HG03045 (cell line): ENCODE results near the gene SNN.

ENCODE experiments used
- ATAC-seq: cut with Tn5 transposase; IDR thresholded peaks from one replicate; pipeline ENCODE4 v1.9.1; 2021; ENCODE audit warnings: mild to moderate bottlenecking, moderate library complexity; ENCODE audit not compliant: unreplicated experiment

SNN gene

GRCh38 chr16:11677959-11678881 lies 10.0 kb downstream of the SNN start:
- ATAC-seq: no peak

DNA sequence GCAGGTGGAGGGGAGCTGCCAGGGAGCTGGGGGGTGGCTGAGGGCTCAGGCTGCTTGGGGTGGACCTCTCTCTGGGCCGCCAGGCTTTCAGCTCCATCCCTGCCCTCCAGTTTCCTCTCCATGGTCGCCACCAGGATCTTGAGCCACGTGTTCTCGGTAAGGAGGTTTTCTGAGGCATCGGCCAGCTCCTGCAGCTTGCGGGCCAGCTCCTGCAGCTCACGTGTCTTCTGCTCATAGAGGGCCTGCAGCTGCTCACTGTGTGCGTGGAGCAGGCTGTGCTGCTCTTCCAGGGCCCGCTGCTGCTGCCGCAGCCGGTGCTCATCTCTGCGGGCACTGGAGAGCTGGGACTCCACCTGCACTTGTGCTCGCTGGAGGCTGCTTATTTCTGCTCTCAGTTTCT lies 11.0 kb downstream of the SNN start:
- no peak for ATAC-seq

DNA sequence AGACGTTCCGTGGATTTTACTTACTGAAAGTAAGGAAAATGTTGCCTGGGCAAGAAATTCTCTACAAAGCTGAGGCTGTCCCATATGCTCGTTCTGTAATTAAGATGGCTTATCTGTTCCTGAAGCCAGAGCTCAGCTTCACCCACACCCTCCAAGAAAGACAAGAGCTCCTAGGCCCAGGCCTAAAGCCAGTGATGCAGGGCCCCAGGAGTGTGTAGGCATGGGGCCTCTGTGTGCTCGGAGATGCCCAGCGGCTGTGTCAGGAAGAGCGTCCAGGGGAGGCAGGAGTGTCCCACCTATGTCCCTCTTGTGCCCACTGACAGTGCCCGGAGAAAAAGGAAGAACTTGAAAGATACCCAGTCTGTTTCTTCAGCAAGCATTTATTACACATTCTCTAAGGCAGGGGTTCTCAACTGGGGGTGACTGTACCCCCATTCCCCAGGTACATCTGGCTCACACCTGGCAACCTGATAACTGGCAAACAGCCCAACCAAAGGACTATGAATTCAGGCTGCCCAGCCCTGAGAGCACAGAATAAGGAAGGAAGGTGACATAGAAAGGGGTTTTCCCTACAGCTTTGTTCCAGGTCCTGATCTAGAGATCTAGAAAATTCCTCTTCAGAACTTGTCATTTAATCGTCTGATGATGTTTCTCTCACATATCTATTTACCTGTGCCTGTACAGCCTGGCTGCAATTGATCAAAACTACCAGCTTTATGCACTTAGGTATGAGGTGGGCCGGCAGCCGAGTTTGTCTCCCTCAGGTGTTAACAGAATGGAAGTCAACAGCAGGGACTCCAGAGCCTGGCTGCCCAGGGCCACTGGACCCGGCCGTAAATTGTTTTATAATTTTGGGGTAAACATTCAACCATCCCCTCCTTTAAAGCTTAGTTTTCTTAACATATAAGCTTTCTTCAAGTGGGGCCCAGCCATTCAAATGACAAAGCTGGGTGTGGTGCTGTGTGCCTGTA lies 12.0 kb downstream of the SNN start:
- ATAC-seq: no peak

GRCh38 chr16:11681556-11681955 lies 13.3 kb downstream of the SNN start:
- no peak for ATAC-seq

DNA sequence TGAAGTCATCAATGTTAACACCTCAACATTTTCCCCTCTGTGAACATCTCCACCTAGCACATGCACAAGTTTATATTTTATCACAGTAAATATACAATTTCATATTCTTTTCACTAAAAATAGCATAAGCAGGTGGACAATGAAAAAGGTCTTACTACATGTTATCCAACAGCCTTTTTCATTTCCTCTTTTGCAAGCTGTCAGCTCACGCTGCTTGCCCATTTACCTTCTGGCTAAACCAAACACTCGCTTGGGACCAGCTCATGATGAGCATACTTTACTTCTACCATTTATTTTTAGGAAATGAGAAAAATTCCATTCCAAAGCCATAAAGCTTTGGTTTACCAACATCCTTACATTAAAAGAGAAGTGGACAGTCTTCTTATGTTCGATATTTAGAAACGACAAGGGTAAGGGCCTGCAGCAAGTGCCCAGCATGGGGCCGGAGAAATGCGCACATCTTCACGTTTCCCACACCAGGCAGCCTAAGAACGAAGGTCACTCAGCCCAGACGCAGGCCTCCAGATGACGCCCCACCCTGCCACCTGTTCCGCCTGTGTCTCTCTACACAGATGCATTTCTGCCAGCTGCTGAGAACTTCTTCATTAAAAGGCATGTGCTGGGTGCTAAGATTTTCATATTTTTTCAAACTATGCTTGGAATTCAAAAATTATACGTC lies 13.9 kb downstream of the SNN start:
- ATAC-seq: no peak

GRCh38 chr16:11682655-11683096 lies 14.4 kb downstream of the SNN start:
- ATAC-seq: no peak

DNA sequence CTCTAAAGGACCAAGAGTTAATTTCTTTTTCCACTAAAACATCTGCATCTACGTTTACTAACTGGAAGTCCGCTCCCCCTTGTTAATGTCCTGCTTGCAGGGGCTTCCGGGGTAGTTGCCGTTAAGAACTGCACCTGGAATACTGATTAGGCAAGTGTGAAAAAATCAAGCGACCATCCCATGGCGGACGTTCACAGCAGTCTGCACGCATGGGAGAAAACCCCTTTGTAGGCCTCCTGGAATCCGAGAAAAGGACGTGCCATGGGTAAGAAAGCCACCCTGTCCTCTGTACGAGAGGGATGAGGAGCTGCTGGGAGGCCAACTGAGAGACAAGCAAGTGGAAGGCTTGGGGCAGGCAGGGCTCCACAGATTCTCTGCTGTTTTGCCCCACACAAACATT lies 14.9 kb downstream of the SNN start:
- ATAC-seq: no peak

DNA sequence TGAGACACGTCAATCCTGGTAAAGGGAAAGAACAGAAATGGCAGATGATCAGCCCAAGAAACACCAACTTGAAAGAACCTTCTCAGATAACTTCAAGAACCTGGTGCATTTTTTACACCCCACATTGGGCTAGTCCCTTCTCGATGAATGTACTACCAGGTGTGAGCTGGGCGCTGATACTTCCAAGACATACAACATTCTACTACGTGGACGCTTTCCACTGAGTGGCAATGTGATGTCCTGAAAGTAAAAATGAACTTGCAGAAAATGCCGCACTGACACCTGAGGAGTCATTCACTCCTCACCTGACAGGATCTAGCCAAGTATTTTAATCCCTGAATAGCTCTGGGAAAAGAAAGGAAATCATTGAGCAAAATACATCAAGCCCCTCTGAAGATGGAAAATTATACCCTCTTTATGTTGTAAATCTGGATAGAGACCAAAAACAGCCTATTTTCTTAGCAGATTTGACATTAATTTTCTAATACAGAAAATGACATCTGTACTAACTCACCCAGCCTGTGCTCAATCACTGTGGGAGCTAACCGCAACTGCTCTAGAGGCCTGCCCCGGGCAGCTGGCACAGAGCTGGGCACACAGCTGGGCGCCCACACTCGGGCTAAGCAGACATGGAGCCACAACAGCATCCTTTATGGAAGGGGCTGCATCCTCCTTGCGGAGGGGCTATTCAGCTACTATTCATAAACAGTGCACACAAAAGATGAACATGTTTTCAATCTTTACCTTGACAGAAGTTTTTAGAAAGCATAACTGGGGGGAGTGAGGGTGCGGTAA lies 16.2 kb downstream of the SNN start:
- no peak for ATAC-seq

- ATAC-seq: no peak
These were observed 17.8 kb downstream of the SNN start for GRCh38 chr16:11685844-11686618.

DNA sequence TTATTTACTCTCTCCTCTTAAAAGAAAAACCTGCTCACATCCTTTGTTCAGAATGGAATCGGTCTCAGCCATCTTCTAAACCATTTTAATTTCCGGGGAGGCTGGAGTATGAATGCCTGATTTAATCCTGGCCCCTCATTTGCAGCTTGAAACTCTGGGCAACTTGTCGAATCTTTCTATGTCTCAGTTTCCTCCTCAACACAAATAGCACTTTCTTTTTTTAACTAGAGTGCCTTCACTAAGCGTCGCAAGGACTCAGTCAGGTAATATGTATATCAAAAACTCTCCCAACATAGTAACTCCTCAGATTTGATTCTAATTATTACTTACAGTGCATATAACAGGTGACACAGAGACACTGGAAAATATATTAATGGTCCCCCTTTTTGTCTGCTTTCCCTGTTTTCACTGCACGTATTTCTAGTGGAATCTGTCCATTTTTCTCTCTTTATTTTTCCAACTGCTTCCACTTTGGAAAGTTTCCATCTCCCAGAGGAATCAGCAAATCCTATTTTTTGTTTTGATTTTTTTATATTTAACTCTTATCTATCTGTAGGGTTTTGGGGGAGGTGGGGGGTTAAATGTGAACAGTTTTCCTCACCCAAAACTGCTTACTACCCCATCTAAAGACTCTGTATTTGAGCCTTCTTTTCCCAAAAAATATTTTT lies 18.6 kb downstream of the SNN start:
- no peak for ATAC-seq

GRCh38 chr16:11687601-11688519 lies 19.6 kb downstream of the SNN start:
- ATAC-seq: no peak

- no peak for ATAC-seq
These were observed 20.2 kb downstream of the SNN start for GRCh38 chr16:11688520-11688886.

- peak; percentile 63 for ATAC-seq
These were observed 21.0 kb downstream of the SNN start for GRCh38 chr16:11689031-11689840.

DNA sequence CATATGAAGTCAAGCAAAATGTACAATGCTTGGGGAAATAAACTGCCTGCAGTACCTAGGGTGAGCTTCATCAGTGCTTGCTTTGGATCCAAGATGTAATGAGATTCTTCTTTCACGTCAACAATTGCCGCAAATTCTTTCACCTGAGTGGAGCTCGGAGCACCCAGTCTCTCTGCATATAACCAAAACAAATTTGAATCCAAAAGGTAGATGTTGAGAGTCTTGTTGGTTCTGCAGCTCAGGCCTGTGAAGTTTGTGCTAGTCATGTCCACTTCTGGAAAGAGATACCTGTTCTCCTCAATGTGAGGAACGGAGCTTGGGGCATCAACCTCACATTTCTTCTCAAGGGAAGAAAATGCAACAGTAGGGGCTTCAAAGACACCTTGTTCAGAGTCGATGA lies 23.0 kb downstream of the SNN start:
- no peak for ATAC-seq

DNA sequence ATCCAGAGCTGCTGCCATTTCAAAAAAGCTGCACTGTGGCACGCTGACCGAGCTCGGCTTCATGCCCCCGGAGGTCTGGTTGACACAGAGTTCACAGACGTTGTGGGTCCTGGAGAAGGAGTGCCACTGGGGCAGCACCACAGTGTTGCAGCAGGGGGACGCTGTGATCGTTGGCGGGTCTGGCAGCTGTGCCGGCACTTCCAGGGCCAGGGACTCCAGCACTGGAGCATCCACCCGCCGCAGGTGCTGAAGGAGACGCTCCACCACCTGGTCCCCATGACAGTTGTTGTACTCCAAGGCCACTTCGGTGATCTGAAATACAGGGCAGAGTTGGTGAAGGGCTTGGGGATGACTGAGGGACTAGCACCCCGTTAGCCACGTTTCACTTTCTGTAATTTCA lies 23.5 kb downstream of the SNN start:
- ATAC-seq: no peak

GRCh38 chr16:11692171-11692570 lies 23.9 kb downstream of the SNN start:
- no peak for ATAC-seq

DNA sequence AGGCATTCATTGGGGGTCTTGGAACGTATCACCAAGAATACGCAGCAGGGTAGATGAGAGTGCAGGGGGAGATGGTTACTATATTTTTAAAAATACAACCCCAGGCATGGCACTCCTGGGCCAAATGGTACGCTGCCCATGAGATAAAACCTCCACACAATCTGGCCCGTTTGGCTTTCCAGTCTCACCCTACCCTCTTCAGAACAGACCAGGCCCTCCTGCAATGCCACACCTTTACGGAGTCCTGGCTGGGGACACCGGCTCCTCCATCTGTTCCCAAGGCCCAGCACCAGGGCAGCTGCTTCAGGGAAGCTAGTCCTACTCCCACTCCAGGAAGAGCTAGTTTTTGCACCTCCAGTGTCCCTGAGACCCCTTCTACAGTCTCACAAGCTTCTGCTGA lies 24.4 kb downstream of the SNN start:
- ATAC-seq: no peak
